H1 (cell line): Measurements from ENCODE around the gene PDGFA. TPM values are rescaled to one million over a fixed set of nuclear protein-coding genes. Genes with fewer than 3 reads are reported as not detected.

Source experiments
- CTCF ChIA-PET: fragments of 300-600 bp; sonication (Branson Sonifier 250); formaldehyde crosslinking; loops from one replicate; lab custom pipeline; 2021; ENCODE audit not compliant: partially characterized antibody; lab: Charles Lee
- POLR2A ChIA-PET: fragments of 300-600 bp; sonication (Branson Sonifier 250); formaldehyde crosslinking; loops from one replicate; lab custom pipeline; 2021; ENCODE audit warnings: inconsistent platforms; ENCODE audit not compliant: partially characterized antibody; lab: Charles Lee
- DNase-seq, 2 experiments: peaks; one replicate each; pipeline versions ENCODE4 v3.0.0 to v3.0.0-alpha.2; 2010 to 2022; ENCODE audit warnings: low spot score in 2 of 2, low read depth in 1 of 2, mixed read lengths in 1 of 2
- FAIRE-seq: peaks from 2 replicates; lab custom pipeline; 2011; peaks lifted over from hg19 to GRCh38; lab: Jason Lieb, UNC
- H2AFZ ChIP-seq: 2 replicates; pipeline ENCODE4 v1.8.1; 2012; ENCODE audit warnings: low read length, inconsistent platforms
- H2AK5ac ChIP-seq: 2 replicates; pipeline ENCODE4 v1.6.1; 2013; ENCODE audit warnings: low read depth, low read length
- H2BK120ac ChIP-seq: replicated peaks from 2 replicates; pipeline ENCODE3; 2013; ENCODE audit warnings: low read depth, low read length, inconsistent platforms
- H2BK12ac ChIP-seq: 2 replicates; pipeline ENCODE4 v1.6.1; 2013; ENCODE audit warnings: low read depth, low read length
- H2BK15ac ChIP-seq: 2 replicates; pipeline ENCODE4 v1.6.1; 2013; ENCODE audit warnings: low read length
- H2BK20ac ChIP-seq: 2 replicates; pipeline ENCODE4 v1.6.1; 2013; ENCODE audit warnings: low read length
- H2BK5ac ChIP-seq: 2 replicates; pipeline ENCODE4 v1.6.1; 2013; ENCODE audit warnings: low read depth, low read length
- H3K14ac ChIP-seq: 2 replicates; pipeline ENCODE4 v1.6.1; 2013; ENCODE audit warnings: inconsistent platforms; ENCODE audit not compliant: insufficient read length
- H3K18ac ChIP-seq: 2 replicates; pipeline ENCODE4 v1.6.1; 2013; ENCODE audit warnings: low read length; ENCODE audit errors: extremely low read depth
- H3K23ac ChIP-seq: 2 replicates; pipeline ENCODE4 v1.6.1; 2013; ENCODE audit warnings: inconsistent platforms; ENCODE audit not compliant: insufficient read length
- H3K23me2 ChIP-seq: 2 replicates; pipeline ENCODE4 v1.6.1; 2013; ENCODE audit warnings: low read depth, low read length
- H3K27ac ChIP-seq: 2 replicates; pipeline ENCODE4 v1.6.1; 2011; ENCODE audit warnings: low read depth, low read length, inconsistent platforms
- H3K27me3 ChIP-seq, 4 experiments: replicated peaks in 1 of 4; 1 replicate in 1 of 4; 2 replicates in 3 of 4; pipeline versions ENCODE4 v1.6.1 to v1.8.1; 2011 to 2013; ENCODE audit warnings: low read length in 3 of 4, mild to moderate bottlenecking in 3 of 4, inconsistent platforms in 2 of 4, mixed read lengths in 2 of 4, moderate library complexity in 1 of 4; ENCODE audit not compliant: control insufficient read depth in 3 of 4, insufficient read depth in 3 of 4; ENCODE audit errors: extremely low read depth in 1 of 4
- H3K36me3 ChIP-seq, 4 experiments: 2 replicates each; pipeline versions ENCODE4 v1.6.1 to v1.8.1; 2011 to 2013; ENCODE audit warnings: mild to moderate bottlenecking in 4 of 4, low read length in 3 of 4, moderate library complexity in 2 of 4, control low read depth in 1 of 4, inconsistent platforms in 1 of 4; ENCODE audit not compliant: insufficient read depth in 4 of 4, control insufficient read depth in 2 of 4
- H3K4ac ChIP-seq: replicated peaks from 2 replicates; pipeline ENCODE3; 2013; ENCODE audit warnings: low read length, low read depth, mixed read lengths, inconsistent platforms; ENCODE audit not compliant: insufficient read length
- H3K4me1 ChIP-seq, 4 experiments: replicated peaks in 1 of 4; 1 replicate in 1 of 4; 2 replicates in 3 of 4; pipeline versions ENCODE4 v1.6.1 to v1.8.1; 2011 to 2013; ENCODE audit warnings: low read length in 3 of 4, inconsistent platforms in 2 of 4, mixed read lengths in 1 of 4; ENCODE audit not compliant: insufficient read depth in 4 of 4, control insufficient read depth in 3 of 4
- H3K4me2 ChIP-seq, 2 experiments: 2 replicates each; pipeline versions ENCODE4 v1.6.1 to v1.8.1; 2011 to 2013; ENCODE audit warnings: low read depth in 2 of 2, low read length in 2 of 2, control low read depth in 1 of 2, inconsistent platforms in 1 of 2, mild to moderate bottlenecking in 1 of 2; ENCODE audit not compliant: insufficient read depth in 1 of 2
- H3K4me3 ChIP-seq, 4 experiments: fragments of 200-600, 300-600 bp in 1 of 4; sonication (generic), shearing (Covaris generic), sonication (Bioruptor Twin) in 1 of 4; 2 replicates each; pipeline versions ENCODE4 v1.5.1 to v1.8.1; 2011 to 2016; ENCODE audit warnings: low read length in 4 of 4, low read depth in 3 of 4, control low read depth in 2 of 4, inconsistent platforms in 2 of 4, mild to moderate bottlenecking in 2 of 4, mixed read lengths in 1 of 4, moderate library complexity in 1 of 4; ENCODE audit not compliant: insufficient read depth in 2 of 4; ENCODE audit errors: extremely low read depth in 1 of 4
- H3K56ac ChIP-seq: replicated peaks from 2 replicates; pipeline ENCODE3; 2013; ENCODE audit warnings: low read depth, mild to moderate bottlenecking, mixed read lengths, low read length, inconsistent platforms; ENCODE audit not compliant: insufficient read length
- H3K79me1 ChIP-seq: 2 replicates; pipeline ENCODE4 v1.6.1; 2013; ENCODE audit warnings: low read depth, low read length, control low read depth
- H3K79me2 ChIP-seq, 2 experiments: 2 replicates each; pipeline versions ENCODE4 v1.6.1 to v1.8.1; 2012 to 2013; ENCODE audit warnings: low read length in 2 of 2, mild to moderate bottlenecking in 2 of 2, inconsistent platforms in 1 of 2; ENCODE audit not compliant: insufficient read depth in 2 of 2, control insufficient read depth in 1 of 2
- H3K9ac ChIP-seq, 4 experiments: replicated peaks in 1 of 4; 1 replicate in 1 of 4; 2 replicates in 3 of 4; pipeline versions ENCODE4 v1.6.1 to v1.8.1; 2011 to 2013; ENCODE audit warnings: low read depth in 3 of 4, low read length in 3 of 4, control low read depth in 2 of 4, mild to moderate bottlenecking in 2 of 4, moderate library complexity in 2 of 4, inconsistent platforms in 1 of 4; ENCODE audit errors: extremely low read depth in 1 of 4
- H3K9me3 ChIP-seq, 2 experiments: 2 replicates each; pipeline versions ENCODE4 v1.6.1 to v1.8.1; 2012 to 2013; ENCODE audit warnings: mild to moderate bottlenecking in 2 of 2, moderate library complexity in 2 of 2, control low read depth in 1 of 2, inconsistent platforms in 1 of 2, low read depth in 1 of 2, low read length in 1 of 2, mixed read lengths in 1 of 2; ENCODE audit not compliant: insufficient read depth in 2 of 2
- H4K20me1 ChIP-seq, 2 experiments: replicated peaks in 1 of 2; 2 replicates each; pipeline versions ENCODE3 to v1.8.1; 2011 to 2013; ENCODE audit warnings: inconsistent platforms in 2 of 2, low read length in 2 of 2, mild to moderate bottlenecking in 1 of 2; ENCODE audit not compliant: insufficient read depth in 2 of 2, control insufficient read depth in 1 of 2
- H4K5ac ChIP-seq: 2 replicates; pipeline ENCODE4 v1.6.1; 2013; ENCODE audit warnings: low read length, low read depth, mixed read lengths, inconsistent platforms; ENCODE audit not compliant: insufficient read length
- H4K8ac ChIP-seq: 2 replicates; pipeline ENCODE4 v1.8.0; 2013; ENCODE audit warnings: mild to moderate bottlenecking, moderate library complexity, low read length, inconsistent platforms; ENCODE audit not compliant: insufficient read depth; ENCODE audit errors: extremely low read depth
- H4K91ac ChIP-seq: replicated peaks from 2 replicates; pipeline ENCODE3; 2013; ENCODE audit warnings: low read length, mixed read lengths, inconsistent platforms; ENCODE audit not compliant: insufficient read length
- BRCA1 ChIP-seq: IDR thresholded peaks from 2 replicates; pipeline ENCODE4 v1.6.1; 2012; ENCODE audit warnings: low read depth, low read length, improper control_type of control experiment
- CTCF ChIP-seq, 3 experiments: IDR thresholded peaks; 1 replicate in 2 of 3; 2 replicates in 1 of 3; pipeline versions ENCODE4 v1.5.1 to v1.6.1; 2011; ENCODE audit warnings: low read length in 3 of 3, mild to moderate bottlenecking in 3 of 3, inconsistent platforms in 2 of 3, low read depth in 1 of 3, moderate library complexity in 1 of 3; ENCODE audit not compliant: insufficient read depth in 1 of 3; ENCODE audit errors: control extremely low read depth in 1 of 3
- E2F6 ChIP-seq: IDR thresholded peaks from 2 replicates; pipeline ENCODE4 v1.6.1; 2012; ENCODE audit warnings: inconsistent platforms
- EZH2 ChIP-seq: fragments of 200-600 bp; sonication (generic); IDR thresholded peaks from 2 replicates; pipeline ENCODE4 v1.7.1; 2012; ENCODE audit warnings: low read depth, mild to moderate bottlenecking, moderate library complexity, low read length, inconsistent platforms; ENCODE audit not compliant: severe bottlenecking
- MAX ChIP-seq: IDR thresholded peaks from 2 replicates; pipeline ENCODE4 v1.6.1; 2012; ENCODE audit warnings: inconsistent platforms
- NRF1 ChIP-seq: IDR thresholded peaks from 2 replicates; pipeline ENCODE4 v1.6.1; 2011; ENCODE audit warnings: mild to moderate bottlenecking, low read depth, low read length, improper control_type of control experiment
- RFX5 ChIP-seq: IDR thresholded peaks from 2 replicates; pipeline ENCODE4 v1.6.1; 2011; ENCODE audit warnings: low read depth, low read length, improper control_type of control experiment, borderline replicate concordance
- ZNF274 ChIP-seq: IDR thresholded peaks from 2 replicates; pipeline ENCODE4 v1.7.0; 2012; ENCODE audit warnings: low read length, borderline replicate concordance; ENCODE audit errors: extremely low read depth
- WGBS, 2 experiments: shearing (Covaris generic) in 1 of 2; methylation state at CpG; one replicate each; pipeline versions ENCODE4 v1.1.6 to v1.1.7; 2013 to 2015; ENCODE audit warnings: low lambda C conversion rate in 2 of 2, mixed read lengths in 2 of 2, inconsistent platforms in 1 of 2, low coverage in 1 of 2, missing lambda C conversion rate in 1 of 2; ENCODE audit not compliant: insufficient replicate concordance in 2 of 2, insufficient coverage in 1 of 2, insufficient read length in 1 of 2; ENCODE audit errors: extremely low coverage in 1 of 2, missing lambda C conversion rate in 1 of 2; 5-methylcytosine and 5-hydroxymethylcytosine counted together
- polyA plus RNA-seq, 7 experiments: library from polyadenylated mRNA; depleted of rRNA in 3 of 7; stranded (reverse) in 5 of 7; unstranded in 2 of 7; fragments of >200 nt in 5 of 7; fragments of 200-250 nt in 2 of 7; gene quantifications; 1 replicate in 5 of 7; 2 replicates in 1 of 7; 4 replicates in 1 of 7; pipeline versions ENCODE4 v1.2.1 to v1.2.3, GENCODE V29; 2011 to 2013; ENCODE audit warnings: missing spikeins in 2 of 7, mixed read lengths in 2 of 7
- total RNA-seq: library from RNA; stranded (reverse); fragmentation: NEBNext Ultra II Directional; extraction: Animal tissue kit (Norgen Biotek cat#: 25700); gene quantifications from 2 replicates; pipeline ENCODE4 v1.2.1, GENCODE V29; 2021

The PDGFA gene
- total and polyA plus RNA-seq, 2 of the 8 experiments (the other 6 are each of a cell fraction or from before 2014, with no cell fraction given): 21.1 to 43.0 TPM

- Histone ChIP-seq H4K8ac (peak overlapping the region; percentile 43), H3K79me1 (no peaks in the 10 kb centered on the region), H2AFZ (no peak overlapping the region), H3K14ac (no peak overlapping the region), H3K4me3 (no peak overlapping the region), H3K4ac (no peak overlapping the region), H3K9ac (no peak overlapping the region), H4K20me1 (no peaks in the 10 kb centered on the region), H3K18ac (no peak overlapping the region), H3K9me3 (no peaks in the 10 kb centered on the region; a peak in 1 of 4 replicates), H3K36me3 (no peaks in the 10 kb centered on the region), H2BK5ac (no peak overlapping the region), H3K4me2 (no peak overlapping the region), H3K23ac (no peak overlapping the region), H2BK15ac (no peak overlapping the region), H3K4me1 (peaks cover 0 to 6% (median 0%) of the 10 kb centered on the region in 4 experiments; a peak in 2 of 7 replicates), H2AK5ac (no peak overlapping the region), H4K5ac (no peak overlapping the region), H3K79me2 (no peaks in the 10 kb centered on the region), H2BK20ac (no peak overlapping the region), H3K56ac (no peak overlapping the region), H2BK120ac (no peak overlapping the region), H3K27me3 (no peaks in the 10 kb centered on the region), H2BK12ac (no peak overlapping the region), H3K23me2 (peaks cover 2% of the 10 kb centered on the region; the same call in 1 of the 2 replicates), H4K91ac (no peak overlapping the region), H3K27ac (no peak overlapping the region)
- POLR2A ChIA-PET: interaction anchor here (2.3 kb wide), 1 partner anchor 14 kb away, joined by 7 read pairs; no protein-coding TSS in a partner anchor
- 94% methylated on average over 22 of the region's 23 CpGs; no CpG with 5 or more reads in 1 of the 2 experiments for WGBS, 2 experiments
- DNase-seq (peak in 1 of 2 experiments; percentile 40), FAIRE-seq (no peak)
- CTCF ChIA-PET: interaction anchor here (1.4 kb wide), 1 partner anchor 28 kb away, joined by 4 read pairs; no protein-coding TSS in a partner anchor
- no peak for TF ChIP-seq CTCF (IDR thresholded peaks at IDR 0.05; ENCODE audit: control extremely low read depth in 1 of 3, insufficient read depth in 1 of 3, low read depth in 1 of 3, low read length in 3 of 3)
- TF ChIP-seq MAX: no peak
- no peak for TF ChIP-seq ZNF274
- no peak for TF ChIP-seq EZH2
- no peak for TF ChIP-seq RFX5
- no peak for TF ChIP-seq BRCA1
- no peak for TF ChIP-seq NRF1
- no peak for TF ChIP-seq E2F6
These were observed 44.8 kb downstream of the PDGFA start for GRCh38 chr7:474605-475424.
